IPS DF 6.9 (cell line): ENCODE results near the gene FIBCD1.

Experiments
- DNase-seq: peaks from one replicate; pipeline ENCODE4 v3.0.0-alpha.2; 2013; ENCODE audit warnings: low read depth, low spot score
- H3K27ac ChIP-seq: one replicate; pipeline ENCODE4 v1.5.1; 2013; ENCODE audit warnings: low read length, control low read depth
- H3K27me3 ChIP-seq: 2 replicates; pipeline ENCODE4 v1.6.1; 2013; ENCODE audit warnings: mild to moderate bottlenecking, low read length; ENCODE audit not compliant: control insufficient read depth, insufficient read depth
- H3K36me3 ChIP-seq: 2 replicates; pipeline ENCODE4 v1.6.1; 2013; ENCODE audit warnings: low read length; ENCODE audit not compliant: control insufficient read depth, insufficient read depth
- H3K4me1 ChIP-seq: 2 replicates; pipeline ENCODE4 v1.6.1; 2013; ENCODE audit warnings: low read length; ENCODE audit not compliant: control insufficient read depth, insufficient read depth
- H3K4me3 ChIP-seq: 2 replicates; pipeline ENCODE4 v1.5.1; 2013; ENCODE audit warnings: mild to moderate bottlenecking, low read length
- H3K9me3 ChIP-seq: 2 replicates; pipeline ENCODE4 v1.6.1; 2013; ENCODE audit warnings: low read length, inconsistent platforms; ENCODE audit not compliant: control insufficient read depth, insufficient read depth
- WGBS: extraction: QIAGEN DNeasy Blood & Tissue Kit; methylation state at CpG from one replicate; pipeline ENCODE4 v1.1.7; 2013; ENCODE audit warnings: mixed read lengths, missing lambda C conversion rate; ENCODE audit not compliant: insufficient read length, insufficient coverage; 5-methylcytosine and 5-hydroxymethylcytosine counted together

Gene FIBCD1

GRCh38 chr9:130905125-130905901 lies 33.7 kb downstream of the FIBCD1 start:
- Histone ChIP-seq H3K36me3 (no peaks in the 10 kb centered on the region), H3K4me1 (no peaks in the 10 kb centered on the region; the same call in 1 of the 2 replicates), H3K9me3 (no peaks in the 10 kb centered on the region), H3K27ac (no peak overlapping the region), H3K4me3 (no peak overlapping the region), H3K27me3 (no peaks in the 10 kb centered on the region)
- no peak for DNase-seq
- no CpG with 5 or more reads among the region's 24 CpGs for WGBS

GRCh38 chr9:130904070-130905044 lies 34.7 kb downstream of the FIBCD1 start:
- no CpG with 5 or more reads among the region's 48 CpGs for WGBS
- H3K36me3 ChIP-seq: no peaks in the 10 kb centered on the region
- H3K27ac ChIP-seq: no peak overlapping the region
- H3K4me3 ChIP-seq: no peak overlapping the region
- no peak for DNase-seq
- H3K4me1 ChIP-seq: no peaks in the 10 kb centered on the region; the same call in 1 of the 2 replicates
- H3K9me3 ChIP-seq: no peaks in the 10 kb centered on the region
- H3K27me3 ChIP-seq: no peaks in the 10 kb centered on the region

- no peaks in the 10 kb centered on the region for H3K9me3 ChIP-seq
- WGBS: no CpG with 5 or more reads among the region's 25 CpGs
- no peak for DNase-seq
- no peaks in the 10 kb centered on the region for H3K36me3 ChIP-seq
- H3K4me1 ChIP-seq: no peaks in the 10 kb centered on the region; the same call in 1 of the 2 replicates
- H3K27me3 ChIP-seq: no peaks in the 10 kb centered on the region
- H3K27ac ChIP-seq: no peak overlapping the region
- no peak overlapping the region for H3K4me3 ChIP-seq
Observed at GRCh38 chr9:130903194-130904069, 35.6 kb downstream of the FIBCD1 start.

GRCh38 chr9:130902204-130903185 lies 36.6 kb downstream of the FIBCD1 start:
- Histone ChIP-seq H3K27ac (no peak overlapping the region), H3K27me3 (no peaks in the 10 kb centered on the region)
- no CpG with 5 or more reads among the region's 27 CpGs for WGBS

GRCh38 chr9:130901498-130902203 lies 37.4 kb downstream of the FIBCD1 start:
- Histone ChIP-seq H3K9me3 (no peaks in the 10 kb centered on the region), H3K36me3 (no peaks in the 10 kb centered on the region), H3K4me1 (no peaks in the 10 kb centered on the region; the same call in 1 of the 2 replicates), H3K27ac (no peak overlapping the region), H3K4me3 (no peak overlapping the region), H3K27me3 (no peaks in the 10 kb centered on the region)
- no CpG with 5 or more reads among the region's 17 CpGs for WGBS
- no peak for DNase-seq

More at GRCh38 chr9:130902204-130903185, 36.6 kb downstream of the FIBCD1 start:
- Histone ChIP-seq H3K36me3 (no peaks in the 10 kb centered on the region), H3K4me3 (no peak overlapping the region), H3K4me1 (no peaks in the 10 kb centered on the region; the same call in 1 of the 2 replicates), H3K9me3 (no peaks in the 10 kb centered on the region)
- no peak for DNase-seq

- Histone ChIP-seq H3K36me3 (no peaks in the 10 kb centered on the region), H3K4me1 (no peaks in the 10 kb centered on the region; the same call in 1 of the 2 replicates), H3K27me3 (no peaks in the 10 kb centered on the region), H3K9me3 (no peaks in the 10 kb centered on the region), H3K27ac (no peak overlapping the region), H3K4me3 (no peak overlapping the region)
- no CpG with 5 or more reads among the region's 17 CpGs for WGBS
- no peak for DNase-seq
Observed at GRCh38 chr9:130900701-130901497, 38.1 kb downstream of the FIBCD1 start.

GRCh38 chr9:130899051-130899748 lies 39.8 kb downstream of the FIBCD1 start:
- no peak for DNase-seq
- H3K27ac ChIP-seq: no peak overlapping the region
- no peak overlapping the region for H3K4me3 ChIP-seq
- H3K27me3 ChIP-seq: no peaks in the 10 kb centered on the region
- no peaks in the 10 kb centered on the region; the same call in 1 of the 2 replicates for H3K4me1 ChIP-seq
- no peaks in the 10 kb centered on the region for H3K9me3 ChIP-seq
- WGBS: no CpG with 5 or more reads among the region's 25 CpGs
- H3K36me3 ChIP-seq: no peaks in the 10 kb centered on the region

GRCh38 chr9:130898552-130898852 lies 40.5 kb downstream of the FIBCD1 start:
- no peaks in the 10 kb centered on the region for H3K27me3 ChIP-seq
- DNase-seq: no peak
- H3K9me3 ChIP-seq: no peaks in the 10 kb centered on the region
- no peak overlapping the region for H3K27ac ChIP-seq
- H3K4me1 ChIP-seq: no peaks in the 10 kb centered on the region; the same call in 1 of the 2 replicates
- WGBS: no CpG with 5 or more reads among the region's 4 CpGs
- H3K36me3 ChIP-seq: no peaks in the 10 kb centered on the region
- H3K4me3 ChIP-seq: no peak overlapping the region
